SU-DHL-6 (cell line): Measurements from ENCODE around the gene ANP32B.

ENCODE experiments used
- H2AFZ ChIP-seq: fragments of 200-600 bp; sonication (generic); 2 replicates; pipeline ENCODE4 v1.6.1; 2014; ENCODE audit warnings: low read depth, mild to moderate bottlenecking, moderate library complexity, mixed read lengths, antibody characterized with exemption, low read length; ENCODE audit not compliant: severe bottlenecking
- H3F3A ChIP-seq: fragments of 200-600 bp; shearing (Covaris generic); 2 replicates; pipeline ENCODE4 v1.6.0; 2016; ENCODE audit warnings: antibody characterized with exemption, mild to moderate bottlenecking; ENCODE audit not compliant: insufficient read depth
- H3K27ac ChIP-seq: fragments of 200-600 bp; sonication (generic); 2 replicates; pipeline ENCODE4 v1.5.1; 2016; ENCODE audit warnings: low read depth, mild to moderate bottlenecking, low read length, moderate library complexity, mixed read lengths
- H3K27me3 ChIP-seq: fragments of 200-600 bp; sonication (generic), shearing (Covaris generic); 2 replicates; pipeline ENCODE4 v1.6.0; 2014; ENCODE audit warnings: mild to moderate bottlenecking, low read length
- H3K36me3 ChIP-seq: fragments of 200-600 bp; sonication (generic); 2 replicates; pipeline ENCODE4 v1.6.1; 2014; ENCODE audit warnings: mild to moderate bottlenecking, low read length, mixed read lengths
- H3K4me2 ChIP-seq: fragments of 300-600, 200-600 bp; shearing (Covaris generic), sonication (generic); 2 replicates; pipeline ENCODE4 v1.6.0; 2014; ENCODE audit warnings: low read length, low read depth, mild to moderate bottlenecking; ENCODE audit not compliant: poor library complexity, severe bottlenecking
- H3K4me3 ChIP-seq: fragments of 200-600 bp; sonication (generic); 2 replicates; pipeline ENCODE4 v1.5.1; 2014; ENCODE audit warnings: antibody characterized with exemption, low read length, mild to moderate bottlenecking, mixed read lengths; ENCODE audit not compliant: insufficient read depth, poor library complexity, severe bottlenecking
- H3K79me2 ChIP-seq: fragments of 200-600 bp; sonication (generic); 2 replicates; pipeline ENCODE4 v1.6.1; 2014; ENCODE audit warnings: mild to moderate bottlenecking, low read length, moderate library complexity; ENCODE audit not compliant: insufficient read depth
- H3K9ac ChIP-seq: fragments of 200-600 bp; sonication (generic); 2 replicates; pipeline ENCODE4 v1.7.0; 2014; ENCODE audit warnings: mild to moderate bottlenecking, low read length
- H3K9me2 ChIP-seq: fragments of 200-600 bp; sonication (generic); replicated peaks from 2 replicates; pipeline ENCODE4 v1.6.1; 2014; ENCODE audit warnings: low read length; ENCODE audit not compliant: insufficient read depth
- H3K9me3 ChIP-seq: fragments of 200-600 bp; sonication (generic); 2 replicates; pipeline ENCODE4 v1.6.1; 2014; ENCODE audit warnings: low read length, mixed read lengths; ENCODE audit not compliant: insufficient read depth
- H4K20me1 ChIP-seq: fragments of 200-600 bp; sonication (generic); 2 replicates; pipeline ENCODE4 v1.6.1; 2014; ENCODE audit warnings: low read depth, mild to moderate bottlenecking, antibody characterized with exemption, low read length, moderate library complexity, mixed read lengths
- EZH2phosphoT487 ChIP-seq: fragments of 200-600 bp; sonication (generic), shearing (Covaris generic); conservative IDR thresholded peaks from 2 replicates; pipeline ENCODE4 v1.6.1; 2018; ENCODE audit warnings: mild to moderate bottlenecking, antibody characterized with exemption, low read length, moderate library complexity, mixed read lengths
- TF ChIP-seq, protein P1 (sequence below): fragments of 200-600 bp; sonication (generic); IDR thresholded peaks from one replicate; pipeline ENCODE4 v1.5.1; 2017; ENCODE audit warnings: antibody characterized with exemption, mild to moderate bottlenecking, low read length, moderate library complexity; ENCODE audit not compliant: insufficient read depth, poor library complexity, severe bottlenecking

The ANP32B gene

DNA sequence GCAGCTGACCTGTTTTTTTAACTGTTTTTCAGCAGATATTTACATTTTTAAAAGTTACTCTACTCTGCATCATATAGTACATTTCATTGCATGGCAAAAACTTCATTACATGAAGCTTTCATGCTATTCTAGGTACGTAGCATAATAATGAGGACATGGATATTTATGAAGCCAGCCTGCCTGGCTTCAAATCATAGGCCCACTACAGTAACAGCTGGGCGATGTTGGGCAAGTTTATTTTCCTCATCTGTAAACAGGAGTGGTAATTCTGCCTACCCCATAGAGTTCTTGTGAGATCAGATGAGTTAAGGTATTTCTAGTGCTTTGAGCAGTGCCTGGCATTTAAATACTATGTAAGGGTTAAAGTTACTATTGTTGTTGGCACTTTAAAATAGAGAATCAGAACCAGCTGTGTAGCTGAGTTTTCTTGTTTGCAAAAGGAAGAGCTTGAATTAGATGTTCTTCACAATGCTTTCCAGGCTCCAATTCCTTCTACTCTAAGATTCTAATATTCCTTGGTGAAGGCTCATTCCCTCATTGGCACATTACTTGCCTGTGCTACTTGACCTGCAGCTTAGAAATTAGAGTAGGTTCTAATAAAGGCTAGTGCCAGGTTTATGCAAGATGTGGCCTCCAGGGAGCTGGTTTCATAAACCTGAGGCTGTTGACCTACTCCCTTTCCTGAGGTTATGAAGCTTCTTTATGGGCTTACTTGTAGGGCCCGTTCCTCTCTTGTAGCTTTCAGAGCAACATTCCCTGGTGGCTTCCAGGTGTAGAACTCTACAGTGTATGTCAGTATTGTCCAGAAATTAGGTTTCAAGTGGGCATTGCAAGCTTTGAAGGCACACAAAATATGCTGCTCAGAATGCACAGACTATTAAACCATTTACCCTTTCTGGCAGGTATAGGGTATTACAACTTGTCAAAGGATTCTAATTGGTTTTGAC is 14.5 kb downstream of the ANP32B start:
- no peak overlapping the region for H3K4me2 ChIP-seq
- no peak overlapping the region for H3K27ac ChIP-seq
- H4K20me1 ChIP-seq, result peaks cover 49% of the 10 kb centered on the region
- no peak overlapping the region for H3K4me3 ChIP-seq
- no peak overlapping the region for H2AFZ ChIP-seq
- no peaks in the 10 kb centered on the region for H3K27me3 ChIP-seq
- H3K36me3 ChIP-seq, result peaks cover 63% of the 10 kb centered on the region
- no peak overlapping the region for H3K9ac ChIP-seq
- H3K79me2 ChIP-seq, result peaks cover 95% of the 10 kb centered on the region
- no peaks in the 10 kb centered on the region for H3K9me3 ChIP-seq
- no peaks in the 10 kb centered on the region for H3K9me2 ChIP-seq
- peaks cover 14% of the 10 kb centered on the region for H3F3A ChIP-seq
- TF ChIP-seq EZH2phosphoT487, result no peak
- TF ChIP-seq, protein P1, sequence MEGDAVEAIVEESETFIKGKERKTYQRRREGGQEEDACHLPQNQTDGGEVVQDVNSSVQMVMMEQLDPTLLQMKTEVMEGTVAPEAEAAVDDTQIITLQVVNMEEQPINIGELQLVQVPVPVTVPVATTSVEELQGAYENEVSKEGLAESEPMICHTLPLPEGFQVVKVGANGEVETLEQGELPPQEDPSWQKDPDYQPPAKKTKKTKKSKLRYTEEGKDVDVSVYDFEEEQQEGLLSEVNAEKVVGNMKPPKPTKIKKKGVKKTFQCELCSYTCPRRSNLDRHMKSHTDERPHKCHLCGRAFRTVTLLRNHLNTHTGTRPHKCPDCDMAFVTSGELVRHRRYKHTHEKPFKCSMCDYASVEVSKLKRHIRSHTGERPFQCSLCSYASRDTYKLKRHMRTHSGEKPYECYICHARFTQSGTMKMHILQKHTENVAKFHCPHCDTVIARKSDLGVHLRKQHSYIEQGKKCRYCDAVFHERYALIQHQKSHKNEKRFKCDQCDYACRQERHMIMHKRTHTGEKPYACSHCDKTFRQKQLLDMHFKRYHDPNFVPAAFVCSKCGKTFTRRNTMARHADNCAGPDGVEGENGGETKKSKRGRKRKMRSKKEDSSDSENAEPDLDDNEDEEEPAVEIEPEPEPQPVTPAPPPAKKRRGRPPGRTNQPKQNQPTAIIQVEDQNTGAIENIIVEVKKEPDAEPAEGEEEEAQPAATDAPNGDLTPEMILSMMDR, result no peak

DNA sequence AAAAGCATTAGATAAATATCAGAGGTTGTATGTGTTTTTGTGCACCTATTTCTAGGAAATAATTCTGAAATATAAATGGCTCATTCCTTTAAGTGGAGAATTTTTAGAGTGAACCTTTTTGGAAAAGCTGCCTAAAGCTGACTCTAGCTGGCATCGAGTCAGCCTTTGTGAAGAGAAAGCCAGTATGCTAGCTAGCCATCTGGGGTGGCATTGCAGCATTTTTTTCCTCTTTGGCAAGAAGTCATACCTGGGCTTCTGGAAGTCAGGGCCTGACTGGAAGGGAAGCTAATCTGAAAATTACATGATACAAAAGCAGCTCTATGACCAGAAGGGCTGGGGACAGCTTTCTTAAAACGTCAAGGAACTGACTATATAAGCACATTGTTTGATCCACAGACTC is 19.7 kb downstream of the ANP32B start:
- H3K4me3 ChIP-seq, result no peak overlapping the region
- no peaks in the 10 kb centered on the region for H3K9me3 ChIP-seq
- H4K20me1 ChIP-seq, result peaks cover 22% of the 10 kb centered on the region
- H3K79me2 ChIP-seq, result peaks cover 95% of the 10 kb centered on the region
- H3K4me2 ChIP-seq, result no peak overlapping the region
- H3K36me3 ChIP-seq, result peaks cover 68% of the 10 kb centered on the region
- TF ChIP-seq, protein P1, result no peak
- no peak for TF ChIP-seq EZH2phosphoT487
- no peak overlapping the region for H2AFZ ChIP-seq
- H3K9ac ChIP-seq, result no peak overlapping the region
- H3K9me2 ChIP-seq, result no peaks in the 10 kb centered on the region
- peaks cover 16% of the 10 kb centered on the region for H3F3A ChIP-seq
- H3K27ac ChIP-seq, result no peak overlapping the region
- H3K27me3 ChIP-seq, result no peaks in the 10 kb centered on the region

DNA sequence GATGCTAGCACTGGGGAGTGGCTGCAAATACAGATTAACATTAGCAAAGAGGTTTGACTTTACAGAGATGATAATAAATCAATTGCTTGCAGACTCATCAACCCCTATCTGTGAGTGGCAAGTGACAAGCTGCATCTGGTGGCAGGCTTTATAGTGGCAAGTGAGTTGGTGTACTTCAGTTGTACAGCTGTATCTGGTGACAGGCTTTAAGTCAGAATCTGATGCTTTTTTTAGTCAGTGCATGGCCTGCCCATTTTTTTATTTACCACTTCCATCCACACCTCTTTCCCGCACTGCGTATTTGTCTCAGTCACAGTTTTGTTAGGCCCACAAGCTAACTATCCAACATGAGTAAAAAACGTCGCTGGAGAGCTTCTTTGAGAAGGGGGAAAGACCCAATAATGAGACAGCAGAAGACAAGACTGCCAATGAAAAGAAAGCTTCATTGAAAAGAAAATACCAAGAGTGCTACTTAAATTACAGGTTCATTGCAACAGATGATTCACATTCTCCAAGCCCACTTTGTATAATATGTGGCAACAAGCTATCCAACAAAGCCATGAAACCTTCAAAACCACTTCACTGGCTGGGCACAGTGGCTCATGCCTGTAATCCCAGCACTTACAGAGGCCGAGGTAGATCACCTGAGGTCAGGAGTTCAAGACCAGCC is 23.1 kb downstream of the ANP32B start:
- Histone ChIP-seq H3K36me3 (peaks cover 77% of the 10 kb centered on the region), H3K9ac (no peak overlapping the region), H3K9me2 (no peaks in the 10 kb centered on the region), H3K27ac (no peak overlapping the region), H3K9me3 (no peaks in the 10 kb centered on the region), H3K79me2 (peaks cover 90% of the 10 kb centered on the region), H3F3A (peaks cover 24% of the 10 kb centered on the region), H3K4me3 (no peak overlapping the region), H3K27me3 (no peaks in the 10 kb centered on the region), H2AFZ (no peak overlapping the region), H3K4me2 (no peak overlapping the region), H4K20me1 (peaks cover 31% of the 10 kb centered on the region)
- no peak for TF ChIP-seq EZH2phosphoT487
- TF ChIP-seq, protein P1, result no peak
